A549 (cell line): Measurements from ENCODE around the gene PTP4A2. TPM values are rescaled to one million over a fixed set of nuclear protein-coding genes. Genes with fewer than 3 reads are reported as not detected.

ENCODE experiments used
- ATOH8 ChIP-seq: fragments of 250-450 bp; sonication (Bioruptor Pico); IDR thresholded peaks from 2 replicates; pipeline ENCODE4 v1.5.0; 2020; ENCODE audit warnings: low read depth, mild to moderate bottlenecking, moderate library complexity
- CBX8 ChIP-seq: fragments of 200-600 bp; sonication (generic); IDR thresholded peaks from 2 replicates; pipeline ENCODE4 v1.6.1; 2016
- CEBPB ChIP-seq, 2 experiments: fragments of >200 bp in 1 of 2; sonication (Bioruptor Twin) in 1 of 2; formaldehyde crosslinking in 1 of 2; IDR thresholded peaks; 2 replicates each; pipeline ENCODE4 v1.6.1; 2012 to 2016
- CHD2 ChIP-seq: fragments of 150-350 bp; IDR thresholded peaks from 2 replicates; pipeline ENCODE4 v1.6.1; 2014; ENCODE audit warnings: low read length; ENCODE audit not compliant: partially characterized antibody
- CHD4 ChIP-seq: fragments of 200-600 bp; sonication (generic); IDR thresholded peaks from 2 replicates; pipeline ENCODE4 v1.6.1; 2016; ENCODE audit warnings: antibody characterized with exemption, mild to moderate bottlenecking, borderline replicate concordance
- CTCF ChIP-seq: fragments of >200 bp; sonication (Bioruptor Twin); formaldehyde crosslinking; IDR thresholded peaks from 3 replicates; pipeline ENCODE4 v1.5.1; 2016
- E2F6 ChIP-seq: IDR thresholded peaks from 2 replicates; pipeline ENCODE4 v1.6.1; 2012; ENCODE audit warnings: low read depth, borderline replicate concordance
- EHF ChIP-seq: fragments of 250-450 bp; sonication (Bioruptor Pico); IDR thresholded peaks from 2 replicates; pipeline ENCODE4 v1.5.0; 2020; ENCODE audit warnings: mild to moderate bottlenecking
- EP300 ChIP-seq, 2 experiments: fragments of >200 bp; sonication (Bioruptor Twin); formaldehyde crosslinking; IDR thresholded peaks; 2 replicates in 1 of 2; 3 replicates in 1 of 2; pipeline ENCODE4 v1.6.1; 2016 to 2017
- FOSB ChIP-seq: fragments of 250-450 bp; sonication (Bioruptor Pico); IDR thresholded peaks from 2 replicates; pipeline ENCODE4 v1.5.0; 2020; ENCODE audit warnings: mild to moderate bottlenecking, moderate library complexity
- FOSL2 ChIP-seq, 2 experiments: fragments of 450-650 bp in 1 of 2; fragments of >200 bp in 1 of 2; sonication (Bioruptor Twin) in 1 of 2; formaldehyde crosslinking; IDR thresholded peaks; 2 replicates each; pipeline versions ENCODE4 v1.5.0 to v1.6.1; 2016 to 2020; ENCODE audit warnings: mild to moderate bottlenecking in 1 of 2, moderate library complexity in 1 of 2
- FOXS1 ChIP-seq: fragments of 250-450 bp; sonication (Bioruptor Pico); IDR thresholded peaks from 2 replicates; pipeline ENCODE4 v1.5.0; 2020; ENCODE audit warnings: mild to moderate bottlenecking, moderate library complexity
- HDAC2 ChIP-seq: fragments of 200-600 bp; sonication (generic); IDR thresholded peaks from 2 replicates; pipeline ENCODE4 v1.6.1; 2016
- HOXB13 ChIP-seq: fragments of 250-450 bp; sonication (Bioruptor Pico); IDR thresholded peaks from 2 replicates; pipeline ENCODE4 v1.5.0; 2020; ENCODE audit warnings: low read depth, mild to moderate bottlenecking, moderate library complexity
- HOXB5 ChIP-seq: fragments of 250-450 bp; sonication (Bioruptor Pico); IDR thresholded peaks from 2 replicates; pipeline ENCODE4 v1.5.0; 2020; ENCODE audit warnings: mild to moderate bottlenecking, moderate library complexity
- KDM5A ChIP-seq: fragments of 200-600 bp; sonication (generic); IDR thresholded peaks from 2 replicates; pipeline ENCODE4 v1.6.1; 2016; ENCODE audit warnings: antibody characterized with exemption, mild to moderate bottlenecking
- MAZ ChIP-seq: fragments of 150-350 bp; IDR thresholded peaks from 2 replicates; pipeline ENCODE4 v1.6.1; 2014; ENCODE audit warnings: antibody characterized with exemption, low read depth, low read length, borderline replicate concordance
- NFE2L2 ChIP-seq: fragments of 150-350 bp; conservative IDR thresholded peaks from 2 replicates; pipeline ENCODE4 v1.6.1; 2014; ENCODE audit warnings: low read length
- NR3C1 ChIP-seq: fragments of >200 bp; sonication (Bioruptor Twin); formaldehyde crosslinking; IDR thresholded peaks from 3 replicates; pipeline ENCODE4 v1.6.1; 2017
- PBX3 ChIP-seq: IDR thresholded peaks from 2 replicates; pipeline ENCODE4 v1.6.1; 2012
- RAD21 ChIP-seq, 2 experiments: fragments of >200 bp in 1 of 2; sonication (Bioruptor Twin) in 1 of 2; formaldehyde crosslinking in 1 of 2; IDR thresholded peaks in 1 of 2; conservative IDR thresholded peaks in 1 of 2; 2 replicates in 1 of 2; 3 replicates in 1 of 2; pipeline ENCODE4 v1.6.1; 2012 to 2018; ENCODE audit warnings: inconsistent platforms in 1 of 2
- RARB ChIP-seq: fragments of 250-450 bp; sonication (Bioruptor Pico); IDR thresholded peaks from 2 replicates; pipeline ENCODE4 v1.8.0; 2021; ENCODE audit warnings: mild to moderate bottlenecking, moderate library complexity
- REST ChIP-seq: fragments of 200-600 bp; sonication (generic); IDR thresholded peaks from 2 replicates; pipeline ENCODE4 v1.6.1; 2016; ENCODE audit warnings: antibody characterized with exemption, mild to moderate bottlenecking, moderate library complexity
- RFX5 ChIP-seq: fragments of 450-650 bp; IDR thresholded peaks from 2 replicates; pipeline ENCODE4 v1.7.1; 2014; ENCODE audit warnings: antibody characterized with exemption, mild to moderate bottlenecking, moderate library complexity
- SMC3 ChIP-seq: fragments of >200 bp; sonication (Bioruptor Twin); formaldehyde crosslinking; IDR thresholded peaks from 3 replicates; pipeline ENCODE4 v1.6.1; 2018; ENCODE audit warnings: inconsistent platforms
- SREBF2 ChIP-seq: fragments of 450-650 bp; IDR thresholded peaks from 2 replicates; pipeline ENCODE4 v1.6.1; 2014; ENCODE audit warnings: mild to moderate bottlenecking, moderate library complexity
- TP53 ChIP-seq: fragments of 250-450 bp; sonication (Bioruptor Pico); IDR thresholded peaks from 2 replicates; pipeline ENCODE4 v1.5.0; 2021; ENCODE audit warnings: mild to moderate bottlenecking, moderate library complexity
- USF2 ChIP-seq: fragments of 450-650 bp; IDR thresholded peaks from 2 replicates; pipeline ENCODE4 v1.6.1; 2014; ENCODE audit warnings: antibody characterized with exemption
- ZC3H11A ChIP-seq: fragments of 450-650 bp; IDR thresholded peaks from 2 replicates; pipeline ENCODE4 v1.6.1; 2014; ENCODE audit warnings: antibody characterized with exemption, mild to moderate bottlenecking
- ZFP36 ChIP-seq: fragments of 450-650 bp; IDR thresholded peaks from 2 replicates; pipeline ENCODE4 v1.6.1; 2014; ENCODE audit warnings: borderline replicate concordance; ENCODE audit not compliant: partially characterized antibody
- ZNF302 ChIP-seq: fragments of 250-450 bp; sonication (Bioruptor Pico); IDR thresholded peaks from 2 replicates; pipeline ENCODE4 v1.9.0; 2021; ENCODE audit warnings: inconsistent platforms, mild to moderate bottlenecking, moderate library complexity
- polyA plus RNA-seq, 4 experiments: library from polyadenylated mRNA; depleted of rRNA in 3 of 4; stranded (reverse); fragments of >200 nt; fragmentation: RNase III in 1 of 4; extraction: RNeasy Plus Mini Kit Qiagen cat#74134 plus additional on column Dnase treatment in 1 of 4; gene quantifications; 2 replicates in 3 of 4; 3 replicates in 1 of 4; pipeline ENCODE4 v1.2.3, GENCODE V29; 2011 to 2017
- TF ChIP-seq, protein P1 (sequence below): IDR thresholded peaks from 2 replicates; pipeline ENCODE4 v1.6.1; 2012

PTP4A2 gene
- polyA plus RNA-seq, 2 of the 4 experiments (the other 2 are of a cell fraction), result 234 to 563 TPM

GRCh38 chr1:31939484-31940329 is 1.5 kb upstream of the PTP4A2 start (continued):
- TF ChIP-seq REST (no peak), NFE2L2 (no peak), ATOH8 (CRISPR knock-in tag) (peak; percentile 53; the same call in 1 of the 2 replicates), MAZ (no peak), CEBPB (IDR thresholded peaks at IDR 0.05) (peak; percentile 83 to 92), SMC3 (peak; percentile 81), HDAC2 (no peak), CBX8 (no peak), EP300 (IDR thresholded peaks at IDR 0.05) (0 out of 5 replicates have a peak, but pooled peaks of 1 of the 2 experiments have one; percentile 14), FOSL2 (IDR thresholded peaks at IDR 0.05) (no peak), FOSL2 (CRISPR knock-in tag; IDR thresholded peaks at IDR 0.05) (peak; percentile 88), E2F6 (no peak), EHF (CRISPR knock-in tag) (no peak), TP53 (CRISPR knock-in tag) (no peak), RARB (CRISPR knock-in tag) (no peak), NR3C1 (no peak), ZFP36 (no peak), RFX5 (no peak), ZC3H11A (no peak), HOXB5 (CRISPR knock-in tag) (peak; percentile 24; the same call in 1 of the 2 replicates), PBX3 (no peak), HOXB13 (CRISPR knock-in tag) (peak; percentile 59; the same call in 1 of the 2 replicates), RAD21 (conservative IDR thresholded peaks at IDR 0.05 in 1 of 2, IDR thresholded peaks at IDR 0.05 in 1 of 2) (peak; percentile 61), FOSB (CRISPR knock-in tag) (no peak), FOXS1 (CRISPR knock-in tag) (no peak), CHD4 (no peak), KDM5A (no peak), ZNF302 (no peak), CHD2 (no peak), CTCF (peak; percentile 46; the same call in 1 of the 3 replicates), SREBF2 (no peak), USF2 (no peak)
- TF ChIP-seq, protein P1, sequence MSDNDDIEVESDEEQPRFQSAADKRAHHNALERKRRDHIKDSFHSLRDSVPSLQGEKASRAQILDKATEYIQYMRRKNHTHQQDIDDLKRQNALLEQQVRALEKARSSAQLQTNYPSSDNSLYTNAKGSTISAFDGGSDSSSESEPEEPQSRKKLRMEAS, result peak; percentile 51; the same call in 1 of the 2 replicates
